HG02981 (cell line): Measurements from ENCODE around the gene ATP1A1.

ENCODE experiments used
- ATAC-seq: cut with Tn5 transposase; IDR thresholded peaks from one replicate; pipeline ENCODE4 v1.9.1; 2021; ENCODE audit warnings: mild to moderate bottlenecking, moderate library complexity; ENCODE audit not compliant: unreplicated experiment

The ATP1A1 gene

GRCh38 chr1:116343019-116343418 is 30.0 kb upstream of the ATP1A1 start:
- ATAC-seq: no peak

DNA sequence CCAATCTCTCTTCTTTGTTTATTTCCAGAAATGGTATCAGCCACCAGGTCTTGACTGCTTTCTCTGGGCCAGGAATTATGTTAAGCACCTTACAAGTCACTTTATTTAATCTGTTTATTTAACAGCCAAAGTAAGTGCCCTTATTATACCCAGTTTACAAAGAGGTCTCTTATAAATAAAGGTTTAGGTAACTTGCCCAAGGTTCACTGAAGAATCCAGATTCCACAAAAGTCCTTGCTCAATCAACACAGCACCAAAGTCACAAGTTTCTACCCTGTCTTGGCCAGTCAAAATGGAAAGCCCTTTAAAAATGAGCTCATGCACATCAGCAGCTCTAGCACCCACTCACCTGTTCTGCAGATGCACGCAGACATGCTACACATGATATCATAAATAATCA is 28.0 kb upstream of the ATP1A1 start:
- ATAC-seq: no peak

GRCh38 chr1:116345843-116346242 is 27.2 kb upstream of the ATP1A1 start:
- no peak for ATAC-seq

DNA sequence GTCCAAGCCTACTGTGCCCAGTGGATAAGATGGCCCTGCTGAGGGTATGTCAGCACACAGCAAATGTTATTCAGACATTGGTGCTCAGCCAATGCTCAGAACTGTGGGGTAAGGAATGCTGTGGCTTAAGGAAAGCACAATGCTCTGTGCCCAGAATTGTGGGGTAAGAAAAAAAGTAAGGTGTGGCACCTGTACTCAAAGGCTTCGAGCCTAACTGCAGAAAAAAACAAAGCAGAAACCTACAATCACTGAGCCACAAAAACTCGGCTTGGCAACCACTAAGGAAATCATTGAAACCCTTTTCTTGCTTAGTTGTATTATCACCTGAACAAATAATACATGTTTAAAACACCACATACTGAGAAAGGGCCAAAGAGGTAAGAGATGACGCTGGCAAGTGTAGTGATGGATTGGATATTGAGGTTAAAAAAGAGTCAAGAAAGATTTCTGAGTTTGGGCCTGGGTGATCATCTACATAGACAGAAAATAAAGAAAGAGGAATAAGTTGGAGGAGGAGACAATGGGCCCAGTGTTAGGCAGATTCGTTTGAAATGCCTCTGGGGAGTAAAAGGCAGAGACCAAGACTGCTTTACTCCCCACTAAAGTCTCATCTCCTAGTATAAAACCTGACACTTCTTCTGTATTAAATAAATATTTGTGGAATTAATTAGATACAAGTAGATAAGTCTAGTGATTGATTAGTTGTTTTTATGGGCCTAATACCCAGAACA is 25.9 kb upstream of the ATP1A1 start:
- no peak for ATAC-seq

DNA sequence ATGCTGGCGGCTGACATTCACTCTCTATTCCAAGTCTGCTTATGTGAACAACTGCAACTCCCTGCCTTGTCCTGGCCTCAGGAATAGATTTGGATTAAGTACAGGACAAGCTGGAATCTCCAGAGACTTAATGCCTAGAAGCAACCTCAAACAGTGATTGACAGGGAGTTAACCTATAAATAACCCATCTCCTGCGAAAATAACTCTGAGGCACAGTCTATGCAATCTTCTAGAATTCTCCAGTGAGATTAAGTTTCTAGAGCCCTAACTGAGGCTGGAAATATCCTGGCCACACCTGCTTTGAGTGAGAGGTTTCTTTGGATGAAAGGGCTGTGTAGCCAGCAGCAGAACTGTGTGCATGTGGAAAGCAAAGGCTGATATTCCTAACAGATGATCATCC is 25.3 kb upstream of the ATP1A1 start:
- ATAC-seq: no peak

GRCh38 chr1:116350097-116350645 is 22.9 kb upstream of the ATP1A1 start:
- ATAC-seq: no peak

DNA sequence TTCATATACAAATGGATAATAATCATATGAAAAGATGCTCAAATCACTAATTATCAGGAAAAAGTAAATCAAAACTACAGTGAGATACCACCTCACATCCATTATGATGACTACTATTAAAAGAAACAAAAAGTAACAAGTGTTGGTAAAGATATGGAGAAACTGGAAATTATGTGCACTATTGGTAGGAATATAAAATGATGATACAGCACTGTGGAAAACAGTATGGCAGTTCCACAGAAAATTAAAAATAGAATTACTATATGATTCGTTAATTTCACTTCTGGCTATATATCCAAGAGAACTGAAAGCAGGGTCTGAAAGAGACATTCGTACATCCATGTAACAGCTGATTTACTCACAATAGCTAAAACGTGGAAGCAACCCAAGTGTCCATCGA is 21.1 kb upstream of the ATP1A1 start:
- no peak for ATAC-seq

- ATAC-seq: peak; percentile 90
Measured at GRCh38 chr1:116352349-116352813, 20.7 kb upstream of the ATP1A1 start.

GRCh38 chr1:116353155-116353554 is 19.9 kb upstream of the ATP1A1 start:
- ATAC-seq: no peak

- ATAC-seq: no peak
Measured at GRCh38 chr1:116356067-116356466, 17.0 kb upstream of the ATP1A1 start.

GRCh38 chr1:116356673-116357072 is 16.4 kb upstream of the ATP1A1 start:
- ATAC-seq: no peak

- no peak for ATAC-seq
Measured at GRCh38 chr1:116357487-116357886, 15.6 kb upstream of the ATP1A1 start.

- ATAC-seq: no peak
Measured at GRCh38 chr1:116359060-116359830, 13.8 kb upstream of the ATP1A1 start.

DNA sequence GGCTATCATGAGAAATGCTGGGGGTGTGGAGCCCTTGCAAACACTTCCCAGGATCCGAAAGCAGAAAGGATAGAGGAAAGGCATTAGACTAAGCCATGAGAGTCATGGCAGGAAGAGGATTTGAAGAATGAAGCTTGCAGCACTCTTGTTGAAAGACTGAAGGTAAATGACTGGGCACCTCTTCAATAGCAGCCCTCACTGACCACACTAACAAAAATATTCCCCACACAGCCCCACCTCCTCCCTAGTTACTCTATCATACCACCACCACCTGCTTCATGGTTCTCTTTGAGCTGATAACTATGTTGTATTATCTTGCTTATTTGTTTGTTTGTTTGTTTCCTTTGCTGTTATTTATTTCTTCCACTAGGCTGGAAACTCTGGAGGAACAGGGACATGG is 13.2 kb upstream of the ATP1A1 start:
- ATAC-seq: no peak

GRCh38 chr1:116360429-116361173 is 12.4 kb upstream of the ATP1A1 start:
- no peak for ATAC-seq

GRCh38 chr1:116361648-116362047 is 11.4 kb upstream of the ATP1A1 start:
- no peak for ATAC-seq

DNA sequence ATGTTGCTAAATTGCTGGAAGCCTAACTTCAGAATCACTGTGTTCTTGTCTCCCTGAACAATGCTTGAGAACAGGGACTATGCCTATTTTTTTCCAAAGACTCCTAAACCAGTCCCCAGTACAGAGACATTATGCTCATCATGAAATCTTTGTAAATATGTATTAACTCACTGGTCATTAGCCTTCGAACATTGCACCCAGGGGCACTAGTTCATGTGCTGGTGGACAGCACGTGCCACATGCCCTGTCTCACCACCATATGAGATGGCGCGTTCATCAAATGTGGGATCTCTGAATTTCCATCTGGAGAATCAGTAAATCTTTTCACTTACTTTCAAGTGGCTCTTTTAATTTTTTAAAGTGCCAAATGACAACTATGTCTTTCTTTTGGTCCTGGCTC is 11.0 kb upstream of the ATP1A1 start:
- ATAC-seq: no peak

GRCh38 chr1:116365353-116365780 is 7.7 kb upstream of the ATP1A1 start:
- no peak for ATAC-seq

GRCh38 chr1:116365857-116366256 is 7.2 kb upstream of the ATP1A1 start:
- ATAC-seq: no peak

DNA sequence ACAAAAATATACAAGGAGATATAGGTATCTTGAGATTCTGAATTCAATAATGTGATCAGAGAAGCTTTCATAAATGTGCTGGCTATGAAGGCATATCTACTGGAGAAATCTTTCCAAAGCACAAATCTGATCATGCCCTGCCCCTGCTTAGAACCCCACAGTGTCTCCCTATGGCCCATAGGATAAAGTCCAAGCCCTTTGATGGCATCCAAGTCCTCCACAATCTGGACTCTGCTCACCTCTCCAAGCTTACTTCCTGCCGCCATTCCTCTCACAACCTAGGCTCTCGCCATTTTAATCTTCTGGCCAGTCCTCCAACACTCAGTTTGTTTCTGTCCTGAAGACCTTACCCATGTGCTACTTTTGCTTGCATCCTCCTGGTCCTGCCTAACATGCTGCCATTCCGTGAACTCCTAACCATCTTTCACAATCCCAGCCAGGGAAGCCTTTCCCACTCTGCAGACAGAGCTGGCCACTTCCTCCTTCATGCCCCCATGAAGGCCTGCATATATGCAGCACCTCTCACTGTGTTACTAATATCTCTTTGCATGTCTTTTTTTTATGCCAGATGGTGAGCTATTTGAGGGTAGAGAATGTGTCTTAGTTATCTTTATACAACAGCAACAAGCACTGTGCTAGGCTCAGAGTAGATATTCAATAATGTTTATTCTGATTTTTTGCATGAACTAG is 5.6 kb upstream of the ATP1A1 start:
- no peak for ATAC-seq

GRCh38 chr1:116368241-116368640 is 4.8 kb upstream of the ATP1A1 start:
- ATAC-seq: no peak
